ENCODE data around the gene PRPF6.

PRPF6 gene

DNA sequence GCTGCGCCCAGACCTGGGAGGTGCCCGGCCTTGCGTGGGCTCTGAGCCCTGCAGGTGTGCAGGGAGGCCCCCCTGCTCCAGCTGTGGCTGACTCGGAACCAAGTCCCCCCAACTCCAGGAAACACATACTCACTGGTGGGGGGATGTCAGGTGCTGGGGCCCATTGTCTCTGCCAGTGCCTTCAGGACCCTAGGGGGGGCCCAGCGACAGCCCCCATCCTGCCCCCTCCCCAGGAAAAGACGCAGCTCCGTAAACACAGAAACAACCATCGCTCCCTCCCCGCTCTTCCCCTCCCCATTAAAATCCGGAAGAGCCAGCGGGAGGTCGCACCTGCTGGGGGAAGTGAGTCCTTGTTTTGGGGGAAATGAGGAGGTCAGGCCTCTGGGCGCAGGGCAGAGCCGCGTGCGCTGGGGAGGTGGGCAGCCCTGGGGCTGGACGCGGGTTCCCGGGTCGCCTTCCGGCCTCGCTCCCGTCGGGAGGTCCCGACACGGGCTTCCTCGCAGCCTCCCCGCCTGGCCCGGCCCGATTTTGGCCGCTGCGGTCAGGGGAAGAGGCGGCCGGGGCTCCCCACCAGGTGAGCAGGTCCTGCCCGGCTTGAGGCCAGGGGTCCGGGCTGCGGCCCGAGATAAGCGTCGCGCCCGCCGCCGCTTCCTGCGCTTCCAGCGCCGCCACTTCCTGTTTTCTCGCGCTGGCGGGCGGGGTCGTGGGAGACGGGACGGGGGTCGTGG, 61.3 kb downstream of the PRPF6 start:
- TF ChIP-seq GATA2 (IDR thresholded peaks at IDR 0.05; ENCODE audit: low read depth, low read length) (no peak), GATA3 (IDR thresholded peaks at IDR 0.05; ENCODE audit: low read depth, low read length) (no peak)

DNA sequence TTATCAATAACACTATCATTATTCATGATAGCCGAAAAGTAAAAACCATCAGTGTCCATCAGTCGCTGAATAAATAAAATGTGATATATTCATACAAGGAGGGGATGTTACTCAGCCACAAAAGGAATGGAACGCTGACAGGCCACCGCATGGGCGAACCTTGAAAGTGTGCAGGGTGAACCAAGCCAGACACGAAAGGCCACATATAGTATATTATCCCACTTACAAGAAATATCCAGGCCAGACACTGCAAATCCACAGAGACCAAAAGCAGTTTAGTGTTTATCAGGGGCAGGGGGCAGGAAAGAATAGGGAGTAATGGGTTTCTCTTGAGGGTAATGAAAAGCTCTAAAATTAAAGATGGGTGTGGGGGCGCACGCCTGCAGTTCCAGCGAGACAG, 62.8 kb downstream of the PRPF6 start:
- TF ChIP-seq GATA3 (IDR thresholded peaks at IDR 0.05; ENCODE audit: low read depth, low read length) (no peak), GATA2 (IDR thresholded peaks at IDR 0.05; ENCODE audit: low read depth, low read length) (no peak)

DNA sequence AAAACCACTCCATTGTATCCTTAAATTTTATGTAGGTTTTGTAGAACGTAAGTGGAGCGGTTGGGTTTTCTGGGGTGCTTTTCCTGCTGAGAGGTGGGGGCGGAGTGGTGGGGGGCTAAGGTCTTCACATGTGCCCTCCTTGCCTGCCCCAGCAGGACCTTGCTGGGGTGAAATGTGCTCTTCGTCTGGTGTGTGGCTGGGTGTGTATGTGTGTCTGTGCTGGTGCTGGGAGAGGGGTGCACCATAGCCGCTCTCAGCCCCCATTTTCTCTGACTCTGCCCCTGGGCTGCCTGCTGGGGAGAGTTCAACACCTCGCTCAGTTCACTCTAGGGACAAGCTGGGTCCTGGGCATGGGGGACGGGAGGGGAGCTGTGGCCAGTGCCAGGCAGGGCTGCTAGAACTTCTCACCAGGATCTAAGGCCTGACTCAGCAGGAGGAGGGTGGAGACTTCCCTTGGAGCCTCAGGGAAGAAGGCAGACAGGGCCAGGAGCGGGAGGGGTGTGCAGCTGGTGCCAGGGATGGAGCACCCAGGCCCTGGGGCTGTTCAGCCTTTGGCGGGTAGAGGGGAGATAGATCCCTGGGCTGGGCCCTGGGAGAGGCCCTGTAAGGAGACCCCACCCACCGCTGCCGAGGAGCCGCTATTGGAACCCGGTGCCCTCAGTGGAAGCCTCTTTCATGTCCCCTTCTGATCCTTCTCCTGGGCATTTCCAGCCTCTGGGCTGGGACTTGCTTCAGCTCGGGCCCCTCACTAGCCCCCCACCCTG, 63.7 kb downstream of the PRPF6 start:
- no peak for TF ChIP-seq GATA3 (IDR thresholded peaks at IDR 0.05; ENCODE audit: low read depth, low read length)
- no peak for TF ChIP-seq GATA2 (IDR thresholded peaks at IDR 0.05; ENCODE audit: low read depth, low read length)

DNA sequence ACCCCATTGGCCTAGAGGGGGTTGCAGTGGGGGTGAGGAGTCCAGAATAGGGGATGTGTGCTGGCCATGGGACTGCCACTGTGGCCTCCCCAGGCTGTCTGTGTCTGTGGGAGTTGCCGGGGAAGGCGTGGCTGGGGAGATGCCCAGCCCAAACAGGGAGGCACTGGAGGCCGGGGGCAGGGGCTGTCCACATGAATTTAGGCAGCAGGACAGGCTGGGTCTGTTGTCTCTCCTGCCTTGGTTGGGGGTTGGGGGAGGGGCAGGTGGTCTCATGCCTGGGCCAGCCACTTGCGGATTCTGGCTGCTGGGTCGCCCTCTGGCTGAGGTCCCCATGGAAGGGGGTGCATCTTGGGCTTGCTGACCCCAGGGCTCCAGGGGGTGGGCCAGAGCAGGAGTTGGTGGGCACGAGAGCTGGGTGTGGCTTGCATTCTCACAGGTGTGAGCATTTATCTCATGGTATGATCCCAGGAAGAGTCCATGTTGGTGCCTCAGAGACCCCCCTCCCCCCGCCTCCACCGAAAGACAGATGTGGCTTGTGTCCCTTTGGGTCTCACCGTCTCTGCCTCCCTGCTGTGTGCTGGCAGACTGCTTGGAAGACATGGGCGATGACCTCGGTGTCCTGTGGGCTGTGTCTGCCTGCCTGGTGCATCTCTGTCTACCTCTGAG, 64.5 kb downstream of the PRPF6 start:
- TF ChIP-seq GATA2 (IDR thresholded peaks at IDR 0.05; ENCODE audit: low read depth, low read length) (no peak), GATA3 (IDR thresholded peaks at IDR 0.05; ENCODE audit: low read depth, low read length) (no peak)

DNA sequence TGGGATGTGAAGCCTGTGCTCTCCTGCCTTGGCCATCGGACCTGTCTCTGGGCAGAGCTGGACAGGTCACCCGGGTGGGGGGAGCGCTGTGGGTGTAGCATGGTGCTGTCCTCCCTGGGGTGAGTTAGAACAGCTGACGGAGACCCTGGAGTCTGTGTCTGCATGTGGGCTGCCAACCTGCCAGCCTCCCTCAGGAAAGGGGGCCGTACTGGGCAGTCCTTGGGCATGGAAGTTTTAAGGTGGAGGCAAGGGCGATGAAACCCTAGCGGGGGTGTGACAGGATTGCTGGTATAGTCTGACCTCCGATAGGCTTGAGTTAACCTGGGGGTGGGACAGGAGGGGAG, 66.1 kb downstream of the PRPF6 start:
- TF ChIP-seq GATA2 (IDR thresholded peaks at IDR 0.05; ENCODE audit: low read depth, low read length) (no peak), GATA3 (IDR thresholded peaks at IDR 0.05; ENCODE audit: low read depth, low read length) (no peak)

DNA sequence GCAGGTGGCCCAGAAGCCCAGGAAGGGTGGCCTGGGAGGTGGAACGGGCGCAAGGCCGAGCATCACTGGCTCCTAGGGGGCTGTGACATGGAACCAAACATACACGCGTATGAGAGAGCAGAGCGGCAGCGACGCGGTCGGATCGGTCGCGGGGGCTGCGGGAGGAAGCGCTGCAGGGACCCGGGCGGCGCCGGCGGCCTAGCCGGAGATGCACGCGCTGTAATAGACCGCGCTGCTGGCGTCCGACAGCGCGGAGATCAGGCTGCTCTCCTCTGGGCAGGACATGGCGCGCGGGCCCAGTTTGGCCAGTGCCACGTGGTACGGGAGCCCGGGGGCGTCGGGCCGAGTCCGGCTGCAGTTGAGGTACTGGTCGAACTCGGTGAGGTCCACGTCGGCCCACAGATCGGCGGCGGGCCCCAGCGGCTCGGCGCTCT, 67.1 kb downstream of the PRPF6 start:
- TF ChIP-seq GATA2 (IDR thresholded peaks at IDR 0.05; ENCODE audit: low read depth, low read length) (no peak), GATA3 (IDR thresholded peaks at IDR 0.05; ENCODE audit: low read depth, low read length) (no peak)

DNA sequence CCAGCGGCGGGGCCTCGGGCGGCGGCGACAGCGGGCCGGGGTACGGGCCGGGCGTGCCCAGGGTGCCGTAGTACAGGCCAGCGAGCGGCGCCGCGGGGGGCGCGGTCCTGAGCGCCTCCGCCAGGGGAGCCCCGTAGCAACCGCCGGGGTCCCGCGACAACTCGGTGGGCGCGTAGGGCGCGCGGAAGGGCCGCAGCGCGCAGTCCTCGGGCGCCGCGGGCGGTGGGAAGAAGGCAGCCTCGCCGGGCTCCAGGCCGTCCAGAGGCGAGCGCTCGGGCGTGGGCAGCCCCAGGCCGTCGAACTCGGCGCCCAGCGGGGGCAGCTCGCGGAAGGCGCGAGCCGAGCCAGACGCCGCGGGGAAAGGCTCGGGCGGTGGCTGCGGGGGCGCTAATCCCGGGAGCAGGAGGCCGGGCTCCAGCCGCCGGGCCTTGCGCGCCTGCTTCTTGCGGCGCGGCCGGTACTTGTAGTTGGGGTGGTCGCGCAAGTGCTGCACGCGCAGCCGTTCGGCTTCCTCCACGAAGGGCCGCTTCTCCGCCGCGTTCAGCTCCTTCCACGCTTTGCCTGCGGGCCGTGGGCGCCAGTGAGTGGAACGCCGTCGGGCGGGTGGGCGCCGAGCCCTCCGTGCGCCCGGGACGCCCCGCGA, 67.6 kb downstream of the PRPF6 start:
- no peak for TF ChIP-seq GATA2 (IDR thresholded peaks at IDR 0.05; ENCODE audit: low read depth, low read length)
- TF ChIP-seq GATA3 (IDR thresholded peaks at IDR 0.05; ENCODE audit: low read depth, low read length), result no peak

DNA sequence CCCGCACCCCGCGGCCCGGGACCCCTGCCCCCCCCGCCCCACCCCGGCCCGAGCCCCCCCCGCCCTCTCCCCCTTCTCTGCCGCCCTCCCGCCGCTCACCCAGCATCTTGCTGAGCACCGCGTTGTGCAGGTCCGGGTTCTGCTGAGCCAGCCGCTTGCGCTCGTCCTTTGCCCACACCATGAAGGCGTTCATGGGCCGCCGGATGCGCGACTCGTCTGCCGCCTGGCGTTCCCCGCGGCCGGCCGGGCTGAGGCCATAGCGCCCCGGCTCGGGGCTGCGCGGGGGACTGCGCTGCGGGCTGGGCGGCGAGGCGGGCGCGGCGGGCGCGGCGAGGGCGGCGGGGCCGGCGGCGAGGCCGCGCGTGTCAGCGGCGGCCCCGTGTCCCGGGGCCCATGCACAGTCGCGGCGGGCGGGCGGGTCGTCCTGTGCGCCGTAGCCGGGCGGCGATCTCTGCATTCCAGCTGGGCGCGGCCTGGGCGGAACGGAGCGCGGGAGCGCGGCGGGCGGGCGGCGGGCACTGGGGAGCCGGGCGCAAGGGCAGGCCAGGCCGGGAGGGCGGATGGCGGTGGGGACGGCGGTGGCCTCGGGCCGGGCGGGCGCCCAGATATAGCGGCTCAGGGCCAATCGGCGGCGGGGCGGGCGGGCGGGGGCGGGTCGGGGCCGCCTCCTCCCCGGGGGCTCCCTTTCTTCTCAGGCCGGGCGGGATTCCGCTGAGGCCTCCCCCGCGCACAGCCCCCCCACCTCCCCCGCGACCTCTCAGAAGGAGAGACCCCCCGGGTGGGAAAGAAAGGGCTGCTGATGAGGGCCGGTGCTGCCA, 68.3 kb downstream of the PRPF6 start, which contains the start of gene SOX18:
Gene SOX18, minus strand, starts transcription at position 580 of the 818 bp plus-strand sequence. Its CDS starts 123 bp downstream, at position 457.
- TF ChIP-seq GATA2 (IDR thresholded peaks at IDR 0.05; ENCODE audit: low read depth, low read length) (no peak), GATA3 (IDR thresholded peaks at IDR 0.05; ENCODE audit: low read depth, low read length) (no peak)

DNA sequence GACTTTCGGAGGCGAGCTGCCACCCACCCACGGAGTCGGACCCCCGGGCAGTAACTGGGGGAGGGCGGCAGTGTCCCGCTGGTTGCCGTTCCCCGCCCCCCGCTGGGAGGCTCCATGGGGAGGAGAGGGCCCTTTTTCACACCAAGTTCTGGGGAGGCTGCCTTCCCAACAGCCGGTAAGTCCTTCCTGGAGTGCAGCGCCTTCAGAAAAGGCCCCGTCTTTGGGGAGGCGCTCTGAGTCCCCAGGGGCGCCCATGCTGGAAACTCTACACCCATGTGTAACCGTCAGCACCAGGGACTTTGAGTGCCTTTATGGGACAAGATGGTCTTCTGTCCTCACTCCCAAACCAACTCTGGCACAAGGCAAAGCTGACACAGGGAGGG, 68.9 kb downstream of the PRPF6 start:
- no peak for TF ChIP-seq GATA2 (IDR thresholded peaks at IDR 0.05; ENCODE audit: low read depth, low read length)
- no peak for TF ChIP-seq GATA3 (IDR thresholded peaks at IDR 0.05; ENCODE audit: low read depth, low read length)

DNA sequence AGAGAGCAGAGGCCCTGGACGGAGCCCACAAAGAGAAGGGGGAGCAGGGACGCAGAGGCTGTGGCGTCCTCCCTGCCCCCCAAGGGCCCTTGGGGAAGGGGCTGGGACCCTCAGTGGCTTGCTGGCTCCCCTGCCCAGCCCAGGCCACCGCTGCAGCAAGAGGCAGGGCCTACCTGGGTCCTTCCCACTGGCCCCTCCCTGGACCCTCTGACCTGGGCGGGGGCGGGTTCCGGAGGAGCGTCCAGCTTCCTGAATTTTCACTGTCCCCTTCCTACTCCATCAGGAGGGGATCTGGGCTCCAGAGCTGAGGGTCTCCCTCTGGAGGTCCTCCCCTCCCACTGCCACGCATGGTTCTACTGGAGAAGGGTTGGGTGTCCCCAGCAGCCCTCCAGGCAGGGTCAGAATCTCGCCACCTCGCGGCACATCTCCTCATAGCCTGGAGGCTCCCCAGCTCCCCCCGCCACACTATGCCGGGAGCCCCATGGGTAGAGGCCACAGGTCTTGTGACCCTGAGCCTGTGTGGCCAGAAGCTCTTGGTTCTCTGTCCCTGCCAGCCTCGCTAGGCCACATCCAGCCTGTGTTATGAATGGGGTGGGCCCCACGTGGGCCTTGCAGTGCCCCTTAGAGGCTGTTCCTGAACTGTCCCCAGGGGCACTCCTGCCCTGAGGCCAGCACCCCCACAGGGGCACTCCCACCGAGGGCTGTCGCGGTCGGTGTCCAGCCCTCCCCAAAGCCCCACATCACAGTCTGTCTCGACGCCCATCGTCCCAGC, 69.5 kb downstream of the PRPF6 start:
- no peak for TF ChIP-seq GATA3 (IDR thresholded peaks at IDR 0.05; ENCODE audit: low read depth, low read length)
- no peak for TF ChIP-seq GATA2 (IDR thresholded peaks at IDR 0.05; ENCODE audit: low read depth, low read length)

DNA sequence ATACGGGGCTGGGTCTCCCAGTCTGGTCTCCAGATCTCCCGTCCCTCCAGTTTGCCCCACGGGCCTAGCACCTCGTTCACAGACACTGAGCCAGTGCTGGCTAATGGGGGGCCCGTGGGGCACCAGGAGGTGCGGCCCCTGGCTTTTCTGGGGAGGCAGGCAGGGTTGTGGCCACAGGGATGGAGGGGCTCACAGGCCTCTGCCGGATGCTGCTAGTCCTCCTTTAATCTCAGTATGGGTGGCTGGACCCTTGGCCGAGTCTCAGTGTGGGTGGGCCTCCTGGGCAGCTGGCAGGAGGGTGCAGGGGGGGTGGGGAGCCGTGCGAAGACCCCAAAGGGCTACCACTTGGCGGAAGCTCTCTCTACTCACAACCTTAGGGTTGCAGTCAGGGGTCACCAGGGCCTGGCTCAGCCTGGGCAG, 70.1 kb downstream of the PRPF6 start:
- no peak for TF ChIP-seq GATA3 (IDR thresholded peaks at IDR 0.05; ENCODE audit: low read depth, low read length)
- TF ChIP-seq GATA2 (IDR thresholded peaks at IDR 0.05; ENCODE audit: low read depth, low read length), result no peak

DNA sequence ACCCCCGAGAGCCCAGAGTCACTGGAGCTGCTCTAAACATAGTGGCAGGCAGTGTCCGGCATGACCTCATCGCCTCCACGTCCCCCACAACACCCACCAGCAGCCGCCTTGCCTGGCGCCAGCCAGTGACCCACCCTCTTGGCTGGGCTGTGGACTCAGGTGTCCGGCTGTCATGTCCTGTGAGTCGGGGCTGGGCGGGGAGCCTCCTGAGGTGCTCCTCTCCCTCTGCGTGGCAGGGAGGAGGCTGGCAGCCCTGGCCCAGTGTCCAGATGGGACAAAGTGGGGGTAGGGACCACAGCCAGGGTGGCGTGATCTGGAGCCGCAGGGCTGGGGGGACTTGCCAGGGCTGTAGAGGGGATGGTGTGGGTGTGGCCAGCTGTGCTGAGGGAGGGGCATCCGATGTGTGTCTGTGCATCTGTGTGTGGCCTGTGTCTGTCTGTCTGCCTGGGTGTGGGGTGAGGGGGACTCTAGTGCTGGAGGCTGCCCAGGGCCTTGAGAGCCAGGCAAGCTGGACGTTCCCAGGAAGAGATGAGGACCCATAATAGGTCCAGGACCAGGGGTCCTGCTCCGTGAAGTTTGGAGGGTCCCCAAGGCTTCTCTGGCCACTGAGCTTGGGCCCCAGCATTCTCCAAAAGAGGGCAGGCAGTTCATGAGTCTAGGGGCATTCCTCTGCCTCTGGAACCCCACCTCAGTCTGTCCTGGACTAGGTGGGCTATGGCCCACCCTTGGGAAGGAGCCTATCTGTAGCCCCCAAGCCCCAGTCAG, 70.8 kb downstream of the PRPF6 start:
- no peak for TF ChIP-seq GATA2 (IDR thresholded peaks at IDR 0.05; ENCODE audit: low read depth, low read length)
- TF ChIP-seq GATA3 (IDR thresholded peaks at IDR 0.05; ENCODE audit: low read depth, low read length), result no peak
